Fibroblast of lung (primary cell): ENCODE results near the gene GALK2. TPM values are rescaled to one million over a fixed set of nuclear protein-coding genes. Genes with fewer than 3 reads are reported as not detected.

Experiments
- DNase-seq, 2 donors: peaks; one replicate each; pipeline versions ENCODE4 v3.0.0 to v3.0.0-alpha.2; 2010; ENCODE audit warnings: low read depth in 2 of 2
- H2AFZ ChIP-seq: 2 replicates; pipeline ENCODE4 v1.5.1; 2012; ENCODE audit warnings: low read length, control low read depth, inconsistent platforms
- H3K27ac ChIP-seq: 2 replicates; pipeline ENCODE4 v1.5.1; 2011; ENCODE audit warnings: low read length, control low read depth; ENCODE audit not compliant: insufficient read depth
- H3K27me3 ChIP-seq: 2 replicates; pipeline ENCODE4 v1.5.1; 2011; ENCODE audit warnings: mild to moderate bottlenecking, low read length; ENCODE audit not compliant: control insufficient read depth, insufficient read depth
- H3K36me3 ChIP-seq: 2 replicates; pipeline ENCODE4 v1.5.1; 2011; ENCODE audit warnings: low read length; ENCODE audit not compliant: control insufficient read depth, insufficient read depth
- H3K4me1 ChIP-seq: 2 replicates; pipeline ENCODE4 v1.5.1; 2011; ENCODE audit warnings: low read length; ENCODE audit not compliant: control insufficient read depth, insufficient read depth; ENCODE audit errors: extremely low read depth
- H3K4me2 ChIP-seq: 2 replicates; pipeline ENCODE4 v1.5.1; 2011; ENCODE audit warnings: low read length, control low read depth; ENCODE audit not compliant: insufficient read depth; ENCODE audit errors: extremely low read depth
- H3K4me3 ChIP-seq, 4 experiments: fragments of 200-600 bp in 1 of 4; sonication (generic) in 1 of 4; replicated peaks in 1 of 4; 2 replicates each; pipeline ENCODE4 v1.5.1; 2011 to 2016; ENCODE audit warnings: low read length in 4 of 4, low read depth in 3 of 4, mild to moderate bottlenecking in 3 of 4, control low read depth in 2 of 4, inconsistent platforms in 1 of 4, mixed read lengths in 1 of 4; ENCODE audit not compliant: insufficient read depth in 1 of 4; ENCODE audit errors: control extremely low read depth in 1 of 4
- H3K79me2 ChIP-seq: 2 replicates; pipeline ENCODE4 v1.5.1; 2012; ENCODE audit warnings: mild to moderate bottlenecking, low read length, inconsistent platforms; ENCODE audit not compliant: control insufficient read depth, insufficient read depth
- H3K9ac ChIP-seq: 2 replicates; pipeline ENCODE4 v1.5.1; 2011; ENCODE audit warnings: mild to moderate bottlenecking, low read length, control low read depth; ENCODE audit not compliant: insufficient read depth
- H3K9me3 ChIP-seq: 2 replicates; pipeline ENCODE4 v1.5.1; 2012; ENCODE audit warnings: low read depth, low read length; ENCODE audit not compliant: control insufficient read depth, insufficient read depth
- H4K20me1 ChIP-seq: 2 replicates; pipeline ENCODE4 v1.5.1; 2011; ENCODE audit warnings: low read length; ENCODE audit not compliant: control insufficient read depth, insufficient read depth; ENCODE audit errors: extremely low read depth
- EZH2 ChIP-seq: IDR thresholded peaks from 2 replicates; pipeline ENCODE4 v1.5.1; 2012; ENCODE audit warnings: low read length, control low read depth, mild to moderate bottlenecking; ENCODE audit errors: missing control alignments
- polyA plus RNA-seq, 2 donors: library from polyadenylated mRNA; depleted of rRNA in 1 of 2; stranded (reverse) in 1 of 2; unstranded in 1 of 2; fragments of >200 nt; gene quantifications; 2 replicates each; pipeline ENCODE4 v1.2.1, GENCODE V29; 2011 to 2012; ENCODE audit warnings: missing spikeins in 1 of 2
- total RNA-seq: library from RNA; depleted of rRNA; stranded (reverse); fragments of >200 nt; gene quantifications from 2 replicates; pipeline ENCODE4 v1.2.1, GENCODE V29; 2014
- TF ChIP-seq, protein P1 (sequence below), 2 donors: IDR thresholded peaks in 1 of 2; conservative IDR thresholded peaks in 1 of 2; 1 replicate in 1 of 2; 2 replicates in 1 of 2; pipeline ENCODE4 v1.5.1; 2011 to 2012; ENCODE audit warnings: low read length in 2 of 2, control low read depth in 1 of 2, inconsistent platforms in 1 of 2, low read depth in 1 of 2, mild to moderate bottlenecking in 1 of 2

GALK2 gene
- total and polyA plus RNA-seq, 2 donors (not counting 1 experiment from before 2014, with no cell fraction given): 37.5 to 74.5 TPM

- no peak overlapping the region for H3K9ac ChIP-seq
- H3K4me3 ChIP-seq: no peak overlapping the region
- H3K27me3 ChIP-seq: no peaks in the 10 kb centered on the region
- H3K4me2 ChIP-seq: no peak overlapping the region
- no peaks in the 10 kb centered on the region for H3K36me3 ChIP-seq
- H3K79me2 ChIP-seq: no peaks in the 10 kb centered on the region
- H3K9me3 ChIP-seq: no peaks in the 10 kb centered on the region
- H3K4me1 ChIP-seq: peaks cover 6% of the 10 kb centered on the region
- H4K20me1 ChIP-seq: no peaks in the 10 kb centered on the region
- no peak overlapping the region for H2AFZ ChIP-seq
- no peak overlapping the region for H3K27ac ChIP-seq
- DNase-seq: no peak
- TF ChIP-seq, protein P1, sequence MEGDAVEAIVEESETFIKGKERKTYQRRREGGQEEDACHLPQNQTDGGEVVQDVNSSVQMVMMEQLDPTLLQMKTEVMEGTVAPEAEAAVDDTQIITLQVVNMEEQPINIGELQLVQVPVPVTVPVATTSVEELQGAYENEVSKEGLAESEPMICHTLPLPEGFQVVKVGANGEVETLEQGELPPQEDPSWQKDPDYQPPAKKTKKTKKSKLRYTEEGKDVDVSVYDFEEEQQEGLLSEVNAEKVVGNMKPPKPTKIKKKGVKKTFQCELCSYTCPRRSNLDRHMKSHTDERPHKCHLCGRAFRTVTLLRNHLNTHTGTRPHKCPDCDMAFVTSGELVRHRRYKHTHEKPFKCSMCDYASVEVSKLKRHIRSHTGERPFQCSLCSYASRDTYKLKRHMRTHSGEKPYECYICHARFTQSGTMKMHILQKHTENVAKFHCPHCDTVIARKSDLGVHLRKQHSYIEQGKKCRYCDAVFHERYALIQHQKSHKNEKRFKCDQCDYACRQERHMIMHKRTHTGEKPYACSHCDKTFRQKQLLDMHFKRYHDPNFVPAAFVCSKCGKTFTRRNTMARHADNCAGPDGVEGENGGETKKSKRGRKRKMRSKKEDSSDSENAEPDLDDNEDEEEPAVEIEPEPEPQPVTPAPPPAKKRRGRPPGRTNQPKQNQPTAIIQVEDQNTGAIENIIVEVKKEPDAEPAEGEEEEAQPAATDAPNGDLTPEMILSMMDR (conservative IDR thresholded peaks at IDR 0.05 in 1 of 2, IDR thresholded peaks at IDR 0.05 in 1 of 2; ENCODE audit: low read depth in 1 of 2, low read length in 2 of 2): no peak
- TF ChIP-seq EZH2: no peak
Measured at GRCh38 chr15:49379996-49380395, 209.9 kb downstream of the GALK2 start.

GRCh38 chr15:49380912-49381311 lies 210.9 kb downstream of the GALK2 start:
- Histone ChIP-seq H3K4me3 (no peak overlapping the region), H3K9ac (no peak overlapping the region), H3K79me2 (no peaks in the 10 kb centered on the region), H3K27me3 (no peaks in the 10 kb centered on the region), H2AFZ (no peak overlapping the region), H3K4me2 (no peak overlapping the region), H3K9me3 (no peaks in the 10 kb centered on the region), H4K20me1 (no peaks in the 10 kb centered on the region), H3K27ac (no peak overlapping the region), H3K36me3 (no peaks in the 10 kb centered on the region), H3K4me1 (peaks cover 6% of the 10 kb centered on the region)
- no peak for DNase-seq
- TF ChIP-seq, protein P1 (conservative IDR thresholded peaks at IDR 0.05 in 1 of 2, IDR thresholded peaks at IDR 0.05 in 1 of 2; ENCODE audit: low read depth in 1 of 2, low read length in 2 of 2): no peak
- no peak for TF ChIP-seq EZH2

Other genes starting within 250 kb of the GALK2 start
- gene SHC4, start 206.3 kb upstream of the GALK2 start, total RNA-seq: 0.77 and 1.5 TPM in 2 replicates
- 0.75 and 0.94 TPM in 2 replicates for gene SHC4, start 206.3 kb upstream of the GALK2 start, polyA plus RNA-seq
- 42.1 and 44.3 TPM in 2 replicates for gene SECISBP2L, start 123.8 kb upstream of the GALK2 start, total RNA-seq
- gene SECISBP2L, start 123.8 kb upstream of the GALK2 start, polyA plus RNA-seq: 24.0 and 25.7 TPM in 2 replicates
- gene COPS2, start 14.6 kb upstream of the GALK2 start, total RNA-seq: 92.2 and 103 TPM in 2 replicates
- 84.9 and 98.1 TPM in 2 replicates for gene COPS2, start 14.6 kb upstream of the GALK2 start, polyA plus RNA-seq